ENCODE results near the gene TNIP3.

DNA sequence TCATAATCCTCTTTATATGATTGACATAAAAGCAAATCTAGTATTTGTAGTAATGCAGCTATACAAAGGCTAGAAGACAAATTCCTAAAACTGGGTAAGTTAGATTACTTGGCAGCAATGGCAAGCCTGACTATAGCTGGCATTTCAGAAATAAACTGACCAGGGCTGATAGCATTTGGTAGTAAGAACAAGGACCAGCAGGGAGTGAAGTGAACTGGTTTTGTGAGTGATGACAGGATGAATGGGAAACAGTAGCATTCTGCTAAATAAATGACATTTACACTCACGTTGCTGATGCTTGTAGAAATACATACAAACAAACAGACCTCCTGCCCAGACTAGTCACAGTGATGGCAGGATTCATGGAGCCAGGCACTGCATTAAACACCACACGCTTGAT is 31.5 kb upstream of the TNIP3 start:
- no peak for TF ChIP-seq EZH2 (IDR thresholded peaks at IDR 0.05; ENCODE audit: low read length, missing control alignments)
- no peak for TF ChIP-seq CTCF (conservative IDR thresholded peaks at IDR 0.05 in 1 of 2, IDR thresholded peaks at IDR 0.05 in 1 of 2; ENCODE audit: low read depth in 1 of 2, low read length in 2 of 2)
